Cerebellar nuclear complex (tissue), 1 donor: ENCODE measurements around the gene GABRA6.
"Not testable (repeated sequence)": the region's sequence is repeated elsewhere in the genome, so short reads cannot be mapped to it uniquely, and the experiment has no call there.

Source experiments
- DNase-seq, 2 experiments: peaks; one replicate each; lab custom pipeline; 2025; lab: John Stamatoyannopoulos, UW

GABRA6 gene

DNA sequence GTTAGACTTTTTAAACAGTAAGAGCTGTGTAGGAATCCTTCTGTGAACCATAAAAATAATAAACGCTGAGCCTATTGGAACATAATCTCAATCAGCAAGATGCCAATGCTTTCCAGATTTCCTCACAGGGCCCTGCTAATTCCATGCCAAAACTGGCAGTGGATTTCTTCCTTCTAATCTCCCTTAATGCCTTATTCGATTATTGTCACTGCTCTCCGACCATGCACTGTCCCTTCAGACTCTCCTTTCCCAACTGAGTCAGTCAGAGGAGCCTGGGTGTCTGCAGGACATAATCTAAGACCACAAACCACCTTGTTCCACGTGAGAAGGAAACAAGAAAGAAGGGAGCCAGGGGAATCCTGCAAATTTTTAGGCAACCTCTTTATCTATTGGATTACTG, at the start of gene GABRA6:
Gene GABRA6, plus strand, starts transcription at position 261 of the 400 bp plus-strand sequence. CDS start 269 bp downstream, outside the sequence.
- DNase-seq, result peak in 1 of 2 experiments; percentile 62

DNA sequence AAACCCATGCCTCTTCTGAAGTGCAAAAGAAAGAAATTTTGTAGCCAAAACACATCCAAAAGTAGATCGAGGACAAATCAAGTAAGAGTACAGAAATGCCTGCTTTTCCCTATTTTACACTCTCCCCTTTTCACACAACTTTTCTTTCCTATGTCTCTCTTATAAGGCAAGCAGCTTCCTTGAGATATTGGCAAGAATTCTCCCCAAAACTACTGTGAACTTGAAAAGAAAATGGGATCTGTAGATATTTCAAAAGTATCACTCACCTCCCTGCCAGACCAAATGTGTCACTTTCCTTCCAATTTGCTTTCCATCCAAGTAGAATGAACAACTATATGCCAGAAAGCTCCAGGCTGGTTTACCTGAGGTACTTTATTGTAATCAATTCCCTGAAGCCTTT, 47.9 kb upstream of the GABRA6 start:
- DNase-seq, result no peak

DNA sequence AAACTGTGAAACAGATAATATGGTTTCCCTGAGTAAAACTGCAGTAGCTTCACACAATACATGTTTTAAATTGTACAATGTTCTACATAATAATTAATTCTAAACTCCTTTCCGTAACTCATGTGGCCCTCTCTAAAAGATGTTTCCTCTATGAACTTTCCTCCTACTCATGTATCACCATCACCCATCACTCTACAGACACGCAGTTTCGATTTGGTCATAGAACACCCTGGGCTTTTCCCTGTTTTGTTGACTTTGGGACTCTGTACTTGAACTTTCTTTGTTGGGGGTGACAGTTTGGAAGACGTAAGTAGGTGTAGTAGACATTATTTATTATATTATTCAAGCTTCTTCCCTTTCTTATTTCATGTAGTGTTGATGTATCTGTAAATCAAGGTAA, 44.1 kb upstream of the GABRA6 start:
- no peak for DNase-seq

DNA sequence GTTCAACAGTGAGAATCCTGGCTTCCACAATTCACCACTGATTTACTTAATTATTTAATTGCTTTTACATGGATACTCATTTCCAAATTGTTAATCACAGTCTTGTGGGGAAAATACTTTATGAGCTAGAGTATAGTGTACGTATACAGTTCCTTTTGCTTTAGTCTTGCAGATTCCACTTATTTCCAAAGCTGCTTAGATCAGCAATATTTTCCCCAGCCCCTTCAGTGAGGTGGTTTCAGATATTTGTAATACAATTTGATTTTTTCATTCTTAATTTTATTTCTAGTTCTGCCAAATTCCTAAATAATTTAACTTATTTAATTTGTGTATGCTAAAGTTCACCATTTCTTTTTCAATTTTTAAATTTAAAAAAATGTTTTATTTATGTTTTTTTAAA, 40.3 kb upstream of the GABRA6 start:
- no peak for DNase-seq

DNA sequence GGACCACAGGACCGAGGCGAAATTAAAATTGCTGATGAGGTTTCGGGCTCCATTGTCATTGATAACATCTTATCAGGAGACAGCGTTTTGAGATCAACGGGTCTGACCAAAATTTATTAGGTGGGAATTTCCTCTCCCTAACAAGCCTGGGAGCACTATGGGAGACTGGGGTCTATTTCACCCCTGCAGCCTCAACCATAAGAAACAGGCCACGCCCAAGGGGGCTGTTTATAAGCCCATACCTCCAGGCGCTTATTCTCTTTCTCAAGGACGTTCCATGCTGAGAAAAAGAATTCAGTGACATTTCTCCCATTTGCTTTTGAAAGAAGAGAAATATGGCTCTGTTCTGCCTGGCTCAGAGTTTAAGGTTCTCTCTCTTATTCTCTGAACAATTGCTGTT, 33.6 kb upstream of the GABRA6 start:
- not testable (repeated sequence) for DNase-seq

DNA sequence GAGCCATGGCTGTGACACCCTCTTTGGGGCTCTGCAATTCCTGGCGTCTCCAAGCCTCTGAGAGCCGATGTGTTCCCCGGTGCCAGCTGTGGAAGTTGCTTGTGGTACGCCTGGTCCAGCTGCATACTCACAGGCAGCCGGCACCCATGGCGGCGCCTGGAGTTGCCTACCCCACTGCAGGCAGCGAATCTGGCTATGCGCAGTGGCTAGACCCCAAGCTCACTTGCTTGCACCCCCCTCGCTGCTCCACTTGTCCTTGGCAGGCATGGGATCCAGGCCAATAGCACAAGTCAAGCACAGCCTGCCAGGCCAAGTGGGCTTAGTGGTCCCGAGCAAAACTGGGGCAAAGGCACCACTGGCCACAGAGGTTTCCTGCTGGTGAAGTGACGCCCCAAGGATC, 24.7 kb upstream of the GABRA6 start:
- DNase-seq, result no peak

DNA sequence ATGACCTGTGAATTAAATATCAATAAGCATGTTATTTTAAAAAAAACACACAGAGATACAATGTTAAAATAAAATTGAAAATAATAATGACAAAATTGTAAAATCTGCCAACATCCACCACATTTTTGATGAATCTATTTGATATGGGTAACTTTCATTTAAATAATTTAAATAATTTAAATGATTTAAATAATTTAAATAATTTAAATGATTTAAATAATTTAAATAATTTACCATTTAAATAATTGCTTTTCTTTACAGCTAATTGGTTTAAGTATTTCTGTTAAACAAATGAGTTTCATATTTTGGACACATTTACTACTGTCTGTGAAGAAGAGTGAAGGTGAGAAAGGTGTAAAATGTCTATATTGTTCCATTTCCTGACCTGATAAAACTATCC, 22.1 kb upstream of the GABRA6 start:
- DNase-seq, result no peak

DNA sequence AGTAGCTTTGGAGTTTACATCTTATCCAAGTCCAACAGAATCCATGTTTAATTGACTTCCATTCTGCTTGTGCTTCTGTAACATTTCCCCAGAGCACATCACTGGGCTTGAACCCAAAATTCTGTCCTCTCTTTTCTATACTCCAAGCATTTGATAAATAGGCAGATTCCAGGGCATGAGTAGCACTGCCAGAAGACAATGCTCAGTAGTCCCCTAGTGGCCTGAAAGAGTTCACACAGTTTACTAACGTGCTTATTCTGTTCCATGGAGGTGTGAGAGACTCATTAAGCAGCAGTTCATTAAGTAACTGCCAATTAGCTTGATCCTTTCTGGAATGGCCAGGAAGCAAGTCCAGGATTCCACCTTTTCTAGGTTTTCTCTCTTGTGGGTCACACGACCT, 9.4 kb upstream of the GABRA6 start:
- DNase-seq, result no peak

DNA sequence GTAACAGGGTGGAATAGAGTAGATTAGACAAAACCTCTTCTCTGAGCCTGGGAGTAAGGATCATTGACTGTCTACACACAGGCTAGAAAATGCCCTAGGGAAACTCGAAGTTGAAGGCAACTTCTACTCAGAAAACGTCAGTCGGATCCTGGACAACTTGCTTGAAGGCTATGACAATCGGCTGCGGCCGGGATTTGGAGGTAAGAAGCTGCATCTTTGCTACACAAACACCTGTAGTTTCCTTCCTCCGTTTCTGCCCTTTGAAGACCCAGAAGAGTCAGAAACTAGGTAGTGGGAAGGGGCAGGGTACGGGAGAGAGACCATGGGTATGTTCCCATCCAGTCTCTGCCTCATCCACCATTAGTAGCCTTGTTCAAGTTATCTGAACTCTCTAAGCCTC, 628 bp downstream of the GABRA6 start:
- DNase-seq, result no peak

DNA sequence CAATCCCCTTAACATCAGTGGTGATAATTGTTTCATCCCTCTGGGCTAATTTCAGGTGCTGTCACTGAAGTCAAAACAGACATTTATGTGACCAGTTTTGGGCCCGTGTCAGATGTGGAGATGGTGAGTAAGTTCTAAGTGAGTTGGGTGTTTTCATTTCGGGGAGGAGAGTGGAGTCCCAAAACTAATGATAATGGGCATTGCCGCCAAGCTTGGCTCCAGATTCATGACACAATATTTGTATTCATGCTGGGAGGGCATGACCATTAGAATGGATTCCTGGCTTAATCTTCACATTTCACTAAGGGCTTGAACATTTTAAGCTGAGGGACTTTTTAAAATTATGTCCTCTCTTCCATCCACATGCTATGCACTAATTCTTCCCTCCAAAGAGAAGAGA, 1.4 kb downstream of the GABRA6 start:
- DNase-seq, result peak in 1 of 2 experiments; percentile 52

DNA sequence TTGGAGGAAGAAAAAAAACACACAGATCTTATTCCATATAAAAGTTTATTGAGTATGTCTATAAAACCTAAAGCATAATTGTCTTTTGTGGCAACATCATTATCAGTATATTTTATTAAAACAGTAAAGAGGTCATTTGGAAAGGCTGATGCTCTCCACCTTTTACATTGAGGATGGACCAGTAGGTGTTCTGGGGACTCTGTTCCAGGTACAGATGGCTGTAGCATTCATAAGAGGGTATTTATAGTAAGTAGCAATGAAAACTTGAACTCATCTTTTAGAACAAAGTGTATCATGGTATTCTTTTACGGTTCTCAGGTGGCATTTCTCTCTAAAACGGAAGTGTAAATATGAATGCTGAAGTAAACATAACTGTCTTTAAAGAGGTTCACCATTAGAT, 1.8 kb downstream of the GABRA6 start:
- peak in 1 of 2 experiments; percentile 43 for DNase-seq

DNA sequence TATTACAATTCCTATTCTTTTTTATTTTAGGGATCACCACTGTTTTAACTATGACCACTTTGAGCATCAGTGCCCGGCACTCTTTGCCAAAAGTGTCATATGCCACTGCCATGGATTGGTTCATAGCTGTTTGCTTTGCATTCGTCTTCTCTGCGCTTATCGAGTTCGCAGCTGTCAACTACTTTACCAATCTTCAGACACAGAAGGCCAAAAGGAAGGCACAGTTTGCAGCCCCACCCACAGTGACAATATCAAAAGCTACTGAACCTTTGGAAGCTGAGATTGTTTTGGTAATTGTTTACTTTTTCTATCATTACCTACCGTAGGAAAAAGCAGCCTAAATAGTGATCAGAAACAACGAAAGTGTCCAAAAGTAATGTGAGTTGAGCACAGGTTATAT, 6.4 kb downstream of the GABRA6 start:
- DNase-seq, result no peak

DNA sequence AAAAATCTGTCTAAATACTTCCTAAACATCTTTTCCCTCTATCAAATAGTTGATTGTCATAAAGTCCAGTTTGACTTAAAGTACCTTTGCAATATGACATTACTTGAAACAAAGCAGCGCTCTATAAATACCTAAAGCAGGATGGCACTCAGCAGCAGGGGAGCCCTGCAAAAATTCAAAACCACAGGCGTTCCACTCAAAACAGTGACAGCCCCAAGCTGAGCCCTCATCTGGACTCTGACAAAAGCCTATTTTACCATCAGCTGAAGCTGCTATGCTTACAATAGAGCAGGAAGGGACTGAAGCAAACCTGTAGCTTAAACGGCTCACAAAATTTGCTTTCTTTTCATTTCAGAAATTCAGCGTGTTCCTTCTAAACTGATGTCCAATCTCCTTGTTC, 11.5 kb downstream of the GABRA6 start:
- peak; percentile 22 to 82 for DNase-seq

DNA sequence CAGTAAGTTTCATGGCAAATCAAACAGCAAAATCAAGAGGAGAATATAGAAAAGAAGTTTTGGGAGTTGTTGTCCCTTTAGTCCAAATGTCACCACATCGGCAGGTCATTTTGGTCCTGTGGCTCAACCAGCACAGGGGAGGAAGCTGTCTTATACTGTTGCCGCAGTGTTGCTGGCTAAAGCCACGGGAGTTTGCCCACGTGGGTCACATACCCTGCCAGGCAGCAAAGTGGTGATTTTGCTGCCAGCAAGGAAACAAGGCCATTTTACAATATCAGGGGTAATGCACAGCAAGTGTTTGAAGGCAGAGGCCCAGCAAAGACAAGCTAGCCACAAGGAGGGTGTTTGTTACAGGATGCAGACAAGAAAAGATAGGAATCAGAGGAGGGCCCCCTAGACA, 14.5 kb downstream of the GABRA6 start:
- peak; percentile 44 to 58 for DNase-seq

DNA sequence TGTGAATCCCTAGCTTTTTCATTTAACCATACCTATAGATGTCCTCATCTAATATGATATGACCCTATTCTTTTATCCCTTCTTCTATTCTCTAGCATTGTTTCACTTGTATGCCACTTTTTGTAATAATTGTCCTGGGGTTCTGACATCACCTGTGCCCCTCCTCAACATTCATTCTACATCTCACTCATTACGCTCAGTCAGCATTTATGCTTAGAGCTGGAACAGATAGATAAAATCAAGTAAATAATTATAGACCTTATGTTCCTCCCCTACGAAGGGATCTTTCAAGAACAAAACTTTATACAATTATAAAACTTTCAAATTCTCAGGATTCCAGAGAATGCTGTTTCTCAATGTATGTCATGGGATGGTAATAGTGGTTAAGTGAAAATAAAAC, 18.0 kb downstream of the GABRA6 start:
- no peak for DNase-seq

DNA sequence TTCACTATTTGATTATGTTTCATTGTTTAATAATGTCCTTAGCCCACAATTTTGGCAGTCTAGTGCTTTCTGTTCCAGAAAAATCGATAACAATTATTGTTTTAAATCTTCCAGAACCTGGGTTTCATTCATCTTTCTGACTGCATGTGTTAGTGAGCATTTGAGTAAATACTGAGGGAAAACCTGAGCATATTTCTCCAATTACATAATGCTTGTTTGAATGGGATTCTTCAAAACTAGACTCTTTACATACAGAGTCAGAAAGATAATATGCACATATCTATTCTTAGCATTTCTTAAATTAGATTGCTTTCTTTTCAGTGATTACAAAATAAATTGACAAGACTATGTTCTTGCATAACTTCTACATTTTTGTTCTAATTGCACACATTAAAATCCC, 21.9 kb downstream of the GABRA6 start:
- no peak for DNase-seq

DNA sequence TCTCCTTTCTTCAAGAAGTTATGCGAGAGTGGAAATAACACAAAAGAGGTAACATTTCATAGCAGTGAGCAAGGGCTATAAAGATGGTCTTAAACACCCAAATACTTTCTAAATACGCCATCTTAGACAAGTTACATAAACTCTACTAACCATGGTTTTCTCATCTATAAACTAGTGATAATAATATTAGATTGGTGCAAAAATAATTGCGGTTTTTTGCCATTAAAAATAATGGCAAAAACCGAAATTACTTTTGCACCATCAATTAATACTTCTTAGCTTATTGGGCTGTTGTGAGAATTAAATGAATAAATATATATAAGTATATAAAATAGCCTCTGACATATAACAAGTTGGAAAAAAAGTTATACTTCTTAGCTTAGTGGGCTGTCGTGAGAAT, 23.7 kb downstream of the GABRA6 start:
- DNase-seq, result no peak

DNA sequence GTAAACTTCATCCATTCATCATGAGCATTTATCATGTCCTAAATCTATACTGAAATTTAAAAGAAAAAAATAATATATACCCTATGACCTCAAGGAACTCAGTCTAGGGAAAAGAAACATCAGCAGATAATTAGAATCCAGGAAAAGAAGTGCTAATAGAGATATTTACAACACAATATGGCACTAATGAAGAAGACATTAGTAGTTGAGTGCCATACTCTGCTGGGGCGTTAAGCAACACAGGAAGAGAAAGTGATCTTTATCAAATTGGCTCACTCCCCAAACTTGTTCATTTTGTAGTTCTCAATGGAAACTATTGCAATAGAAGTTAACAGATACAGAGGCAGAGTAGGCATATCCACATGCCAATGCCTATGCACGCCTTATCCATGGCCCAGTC, 27.5 kb downstream of the GABRA6 start:
- no peak for DNase-seq

DNA sequence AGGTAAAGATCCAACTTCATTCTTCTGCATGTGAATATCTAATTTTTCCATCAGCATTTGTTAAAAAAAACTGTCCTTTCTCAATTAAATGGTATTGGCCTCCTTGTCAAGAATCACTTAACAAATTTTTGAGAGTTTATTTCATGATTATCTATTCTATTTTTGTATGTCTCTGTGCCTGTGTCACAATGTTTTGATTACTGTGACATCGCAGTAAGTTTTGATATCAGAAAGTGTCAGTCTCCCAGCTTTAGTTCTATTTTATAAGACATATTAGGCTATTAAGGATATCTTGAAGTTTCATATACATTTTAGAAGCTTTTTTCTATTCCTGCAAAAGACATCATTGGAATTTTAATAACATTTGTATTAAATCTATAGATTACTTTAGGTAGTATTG, 33.6 kb downstream of the GABRA6 start:
- DNase-seq, result no peak

DNA sequence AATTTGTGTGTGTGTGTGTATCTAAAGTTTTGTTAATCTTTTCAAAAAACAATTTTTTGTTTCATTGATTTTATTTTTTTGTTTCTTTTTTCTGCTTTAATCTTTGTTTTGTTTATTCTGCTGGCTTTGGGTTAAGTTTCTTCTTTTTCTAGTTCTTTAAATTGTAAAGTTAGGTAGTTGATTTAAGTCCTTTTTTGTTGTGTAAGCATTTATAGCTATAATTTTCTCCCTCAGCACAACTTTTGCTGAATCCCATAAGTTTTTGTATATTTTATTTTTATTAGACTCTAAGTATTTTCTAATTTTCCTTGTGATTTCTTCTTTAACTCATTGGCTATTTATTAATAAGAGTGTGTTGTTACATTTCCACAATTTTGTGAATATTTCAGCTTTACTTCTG, 34.9 kb downstream of the GABRA6 start:
- no peak for DNase-seq

DNA sequence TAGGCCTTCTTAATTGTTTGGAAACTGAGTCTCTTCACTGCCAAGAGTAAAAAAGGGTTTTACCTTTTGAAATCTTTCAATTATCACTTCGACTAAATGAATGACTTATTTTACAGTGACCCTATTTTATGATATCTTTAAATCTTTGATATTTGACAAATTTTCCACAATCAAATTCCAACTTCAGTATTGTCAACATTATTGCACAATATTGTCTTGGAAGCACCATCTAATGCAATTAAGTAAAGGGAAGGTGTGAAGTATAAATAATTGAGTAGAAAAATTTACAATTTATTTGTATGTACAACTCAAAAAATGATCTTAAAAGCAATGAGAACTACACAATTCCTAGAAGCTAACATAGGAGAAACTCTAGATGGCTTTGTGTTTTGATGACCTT, 49.2 kb downstream of the GABRA6 start:
- no peak for DNase-seq

DNA sequence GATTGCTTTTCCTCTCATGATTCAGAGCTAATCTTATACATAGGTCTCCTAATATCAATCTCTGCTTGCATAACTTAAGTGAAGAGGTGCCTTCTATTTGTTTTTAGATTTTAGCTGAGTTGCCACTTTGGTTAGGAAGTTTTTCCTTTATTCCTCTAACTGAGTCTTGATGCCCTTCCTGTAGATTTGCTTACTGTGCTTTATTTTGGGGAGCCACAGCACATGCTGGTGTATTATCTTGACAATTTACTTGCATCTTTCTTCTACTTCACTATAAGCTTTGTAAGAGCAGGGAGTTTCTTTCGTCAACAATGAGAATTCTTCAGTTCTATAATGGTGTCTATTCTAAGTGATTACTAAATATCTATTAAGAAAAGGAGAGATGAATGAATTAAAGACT, 54.9 kb downstream of the GABRA6 start:
- no peak for DNase-seq

DNA sequence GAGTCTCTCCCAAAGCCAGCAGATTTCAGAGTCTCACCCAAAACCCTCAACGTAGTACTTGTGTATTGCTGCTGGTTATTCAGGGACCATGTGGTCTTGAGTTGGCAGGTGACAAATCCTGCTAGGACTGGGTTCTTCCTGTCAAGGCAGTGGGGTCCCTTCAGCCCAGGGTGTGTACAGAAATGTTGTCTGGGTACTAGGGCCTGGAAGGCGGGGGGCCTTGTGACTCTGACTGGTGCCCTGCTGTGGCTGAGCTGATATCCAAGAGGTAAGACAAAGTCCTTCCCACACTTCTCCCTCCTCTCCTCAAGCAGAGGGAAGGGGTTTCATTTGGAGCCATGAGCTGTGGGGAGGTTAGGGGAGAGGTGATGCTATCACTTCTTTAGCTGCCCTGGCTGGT, 58.8 kb downstream of the GABRA6 start:
- DNase-seq, result no peak

DNA sequence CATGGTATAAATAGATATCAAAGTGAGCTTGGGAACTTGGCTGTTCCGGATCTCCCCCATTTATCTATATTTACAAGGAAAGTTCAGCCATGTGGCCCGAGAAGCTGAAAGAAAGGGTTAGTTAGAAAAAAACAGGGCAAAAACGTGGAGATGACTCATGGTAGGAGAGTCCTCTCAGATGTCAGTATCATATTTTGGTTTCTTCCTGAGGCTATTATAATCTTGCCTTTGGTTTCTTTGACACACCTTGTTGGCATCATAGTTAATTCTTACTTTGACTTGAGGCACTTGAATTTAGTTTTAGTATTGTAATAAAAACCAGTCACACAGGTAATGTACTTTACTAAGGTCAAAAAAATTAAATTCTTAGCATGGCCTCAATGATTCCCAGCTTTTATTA, 59.9 kb downstream of the GABRA6 start:
- no peak for DNase-seq

DNA sequence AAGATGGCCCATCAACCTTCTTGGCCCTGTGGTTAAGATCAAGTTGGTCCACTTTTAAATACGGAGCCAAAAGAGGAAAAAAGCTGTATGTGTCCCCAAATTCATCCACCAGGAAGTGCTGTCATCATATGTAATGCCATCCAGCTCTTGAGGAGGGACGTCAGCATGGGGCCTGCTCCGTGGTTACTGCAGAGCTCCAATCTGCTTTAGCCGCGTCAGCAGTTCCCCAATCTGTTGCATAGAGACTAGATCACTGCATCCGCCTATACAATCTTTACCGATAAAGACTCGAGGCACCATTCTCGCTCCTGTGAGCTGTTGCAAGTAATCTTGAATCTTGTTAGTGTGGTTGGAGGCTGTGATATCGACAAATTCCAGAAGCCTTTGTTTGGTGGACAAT, 65.7 kb downstream of the GABRA6 start:
- no peak for DNase-seq
